ENCODE results near the gene COIL. TPM values are rescaled to one million over a fixed set of nuclear protein-coding genes. Genes with fewer than 3 reads are reported as not detected.
"Not testable (repeated sequence)": the region's sequence is repeated elsewhere in the genome, so short reads cannot be mapped to it uniquely, and the experiment has no call there.

Gene COIL
- total RNA-seq, 2 experiments from 2014 or later, result 19.4 to 20.3 TPM

- Mint-ChIP-seq H3K27me3 (no peaks in the 10 kb centered on the region), H3K27ac (no peak overlapping the region), H3K4me3 (no peak overlapping the region), H3K9me3 (no peaks in the 10 kb centered on the region), H3K4me1 (ENCODE audit: low read depth) (no peaks in the 10 kb centered on the region), H3K36me3 (ENCODE audit: low read depth) (peaks cover 88% of the 10 kb centered on the region)
- Histone ChIP-seq H3K36me3 (ENCODE audit: insufficient read depth, low read length) (peaks cover 52% of the 10 kb centered on the region), H3K27me3 (ENCODE audit: control insufficient read depth in 1 of 2, insufficient read depth in 2 of 2, low read length in 2 of 2) (no peaks in the 10 kb centered on the region), H3K4me1 (ENCODE audit: insufficient read depth, low read length) (no peaks in the 10 kb centered on the region), H3K4me3 (ENCODE audit: low read length) (no peak overlapping the region), H3K9me3 (ENCODE audit: control insufficient read depth in 1 of 2, insufficient read depth in 1 of 2, low read length in 2 of 2) (no peaks in the 10 kb centered on the region), H3K27ac (ENCODE audit: low read depth in 1 of 2, low read length in 2 of 2) (no peak overlapping the region)
- TF ChIP-seq, protein P1, sequence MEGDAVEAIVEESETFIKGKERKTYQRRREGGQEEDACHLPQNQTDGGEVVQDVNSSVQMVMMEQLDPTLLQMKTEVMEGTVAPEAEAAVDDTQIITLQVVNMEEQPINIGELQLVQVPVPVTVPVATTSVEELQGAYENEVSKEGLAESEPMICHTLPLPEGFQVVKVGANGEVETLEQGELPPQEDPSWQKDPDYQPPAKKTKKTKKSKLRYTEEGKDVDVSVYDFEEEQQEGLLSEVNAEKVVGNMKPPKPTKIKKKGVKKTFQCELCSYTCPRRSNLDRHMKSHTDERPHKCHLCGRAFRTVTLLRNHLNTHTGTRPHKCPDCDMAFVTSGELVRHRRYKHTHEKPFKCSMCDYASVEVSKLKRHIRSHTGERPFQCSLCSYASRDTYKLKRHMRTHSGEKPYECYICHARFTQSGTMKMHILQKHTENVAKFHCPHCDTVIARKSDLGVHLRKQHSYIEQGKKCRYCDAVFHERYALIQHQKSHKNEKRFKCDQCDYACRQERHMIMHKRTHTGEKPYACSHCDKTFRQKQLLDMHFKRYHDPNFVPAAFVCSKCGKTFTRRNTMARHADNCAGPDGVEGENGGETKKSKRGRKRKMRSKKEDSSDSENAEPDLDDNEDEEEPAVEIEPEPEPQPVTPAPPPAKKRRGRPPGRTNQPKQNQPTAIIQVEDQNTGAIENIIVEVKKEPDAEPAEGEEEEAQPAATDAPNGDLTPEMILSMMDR (IDR thresholded peaks at IDR 0.05), result peak; percentile 85
- CTCF ChIA-PET, result interaction anchor here (0.6 to 1.4 kb wide), 6 partner anchors 9 to 122 kb away, joined by 3 to 12 read pairs (median 3); no protein-coding TSS in a partner anchor
- intact Hi-C loops (cut with DNase I, micrococcal nuclease), result loop anchor here (1.0 to 5.0 kb wide), 4 partner anchors 47 to 348 kb away; partner anchors contain the start of gene NOG (in 1 of the 2)
- ATAC-seq (ENCODE audit: poor library complexity) (peak; percentile 79), DNase-seq (peak in 3 of 14 experiments; percentile 63 to 74 (median 73))
- POLR2A ChIA-PET, result interaction anchor here (0.6 to 1.0 kb wide), 3 partner anchors 26 to 311 kb away, joined by 3 to 7 read pairs (median 3); partner anchors contain the start of gene TRIM25
Measured at GRCh38 chr17:56939869-56940484, 20.9 kb downstream of the COIL start.

DNA sequence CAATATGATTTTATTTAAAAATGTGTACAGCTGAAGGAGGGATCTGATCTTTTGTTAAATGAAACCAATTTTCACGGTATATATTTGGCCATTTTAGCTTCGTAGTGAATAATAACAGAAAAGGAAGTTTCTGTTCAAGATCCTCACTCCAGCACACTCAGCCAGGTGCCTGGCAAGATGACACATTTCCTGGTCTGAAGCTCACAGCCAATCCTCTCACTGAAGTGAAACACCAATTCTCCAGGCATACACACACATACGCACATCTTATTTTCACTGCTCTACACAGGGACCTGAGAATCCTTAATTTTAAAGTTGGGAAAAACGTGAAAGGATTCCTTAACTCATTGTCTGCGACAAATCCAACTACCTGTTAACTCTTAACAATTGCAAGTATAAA, 22.6 kb downstream of the COIL start:
- H3K4me1 ChIP-seq (ENCODE audit: insufficient read depth, low read length); intact Hi-C loops (cut with DNase I, micrococcal nuclease); H3K27me3 ChIP-seq (ENCODE audit: control insufficient read depth in 1 of 2, insufficient read depth in 2 of 2, low read length in 2 of 2); DNase-seq; H3K27me3 Mint-ChIP-seq; H3K4me1 Mint-ChIP-seq (ENCODE audit: low read depth); H3K27ac Mint-ChIP-seq; H3K9me3 Mint-ChIP-seq; H3K27ac ChIP-seq (ENCODE audit: low read depth in 1 of 2, low read length in 2 of 2); H3K4me3 ChIP-seq (ENCODE audit: low read length); ATAC-seq (ENCODE audit: poor library complexity); H3K4me3 Mint-ChIP-seq; CTCF ChIA-PET; H3K9me3 ChIP-seq (ENCODE audit: control insufficient read depth in 1 of 2, insufficient read depth in 1 of 2, low read length in 2 of 2); POLR2A ChIA-PET: not testable (repeated sequence)
- peaks cover 44% of the 10 kb centered on the region for H3K36me3 ChIP-seq (ENCODE audit: insufficient read depth, low read length)
- H3K36me3 Mint-ChIP-seq (ENCODE audit: low read depth), result peaks cover 84% of the 10 kb centered on the region

DNA sequence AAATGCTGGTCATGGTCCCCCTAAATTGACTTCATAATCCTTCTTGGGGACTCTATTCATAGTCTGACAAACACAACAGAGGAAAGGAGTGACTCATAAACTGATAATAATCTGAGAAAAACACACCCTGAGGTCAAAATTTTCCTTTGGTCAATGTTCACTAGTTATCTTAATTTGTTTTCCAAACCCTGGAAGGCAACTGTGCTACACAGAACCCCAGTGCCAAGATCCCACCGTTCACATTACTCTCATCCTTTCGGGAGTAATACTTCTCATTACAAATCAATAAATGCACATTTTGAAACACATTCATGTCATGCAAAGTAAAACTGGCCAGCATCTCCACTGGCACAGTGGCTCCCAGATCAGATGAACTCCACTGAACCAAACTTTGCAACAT, 23.2 kb downstream of the COIL start:
- Mint-ChIP-seq H3K4me3 (no peak overlapping the region), H3K36me3 (ENCODE audit: low read depth) (peaks cover 79% of the 10 kb centered on the region), H3K27ac (no peak overlapping the region), H3K9me3 (no peaks in the 10 kb centered on the region), H3K4me1 (ENCODE audit: low read depth) (no peaks in the 10 kb centered on the region), H3K27me3 (no peaks in the 10 kb centered on the region)
- no peaks in the 10 kb centered on the region for H3K4me1 ChIP-seq (ENCODE audit: insufficient read depth, low read length)
- intact Hi-C loops (cut with DNase I, micrococcal nuclease), result no loop called here
- TF ChIP-seq, protein P1 (IDR thresholded peaks at IDR 0.05), result no peak
- POLR2A ChIA-PET, result no interaction called here
- peaks cover 41% of the 10 kb centered on the region for H3K36me3 ChIP-seq (ENCODE audit: insufficient read depth, low read length)
- H3K27me3 ChIP-seq (ENCODE audit: control insufficient read depth in 1 of 2, insufficient read depth in 2 of 2, low read length in 2 of 2), result no peaks in the 10 kb centered on the region
- DNase-seq (no peak), ATAC-seq (ENCODE audit: poor library complexity) (no peak)
- no peak overlapping the region for H3K4me3 ChIP-seq (ENCODE audit: low read length)
- H3K27ac ChIP-seq (ENCODE audit: low read depth in 1 of 2, low read length in 2 of 2), result no peak overlapping the region
- CTCF ChIA-PET, result no interaction called here
- no peaks in the 10 kb centered on the region for H3K9me3 ChIP-seq (ENCODE audit: control insufficient read depth in 1 of 2, insufficient read depth in 1 of 2, low read length in 2 of 2)

All from CD4-positive, alpha-beta T cell (primary cell).